Smooth muscle cell (in vitro differentiated cells): ENCODE results near the gene NEDD9. TPM values are rescaled to one million over a fixed set of nuclear protein-coding genes. Genes with fewer than 3 reads are reported as not detected.

Source experiments
- DNase-seq: peaks from one replicate; lab custom pipeline; 2025; ENCODE audit not compliant: unreplicated experiment; lab: John Stamatoyannopoulos, UW
- H2AFZ ChIP-seq: fragments of 200-600 bp; sonication (generic); 2 replicates; pipeline ENCODE4 v1.6.0; 2016; ENCODE audit warnings: antibody characterized with exemption, low read depth, mild to moderate bottlenecking
- H3F3A ChIP-seq: fragments of 200-600 bp; sonication (generic); 2 replicates; pipeline ENCODE4 v1.6.0; 2017; ENCODE audit warnings: antibody characterized with exemption, low read depth
- H3K27ac ChIP-seq: fragments of 200-600 bp; sonication (generic); 2 replicates; pipeline ENCODE4 v1.5.1; 2016; ENCODE audit warnings: low read depth, mild to moderate bottlenecking
- H3K27me3 ChIP-seq: fragments of 200-600 bp; sonication (generic); 2 replicates; pipeline ENCODE4 v1.6.1; 2016; ENCODE audit warnings: low read depth, mild to moderate bottlenecking
- H3K36me3 ChIP-seq: fragments of 200-600 bp; sonication (generic); 2 replicates; pipeline ENCODE4 v1.5.1; 2016; ENCODE audit warnings: low read depth
- H3K4me1 ChIP-seq: fragments of 200-600 bp; sonication (generic); 2 replicates; pipeline ENCODE4 v1.5.1; 2016; ENCODE audit warnings: low read depth
- H3K4me2 ChIP-seq: fragments of 200-600 bp; sonication (generic); 2 replicates; pipeline ENCODE4 v1.6.0; 2016; ENCODE audit warnings: mild to moderate bottlenecking
- H3K4me3 ChIP-seq: fragments of 200-600 bp; sonication (generic); 2 replicates; pipeline ENCODE4 v1.5.1; 2016; ENCODE audit warnings: mild to moderate bottlenecking
- H3K79me2 ChIP-seq: fragments of 200-600 bp; sonication (generic); 2 replicates; pipeline ENCODE4 v1.6.0; 2016; ENCODE audit warnings: low read depth, mild to moderate bottlenecking
- H3K9ac ChIP-seq: fragments of 200-600 bp; sonication (generic); 2 replicates; pipeline ENCODE4 v1.6.0; 2016; ENCODE audit warnings: low read depth
- H3K9me3 ChIP-seq: fragments of 200-600 bp; sonication (generic); replicated peaks from 2 replicates; pipeline ENCODE4 v1.5.1; 2016; ENCODE audit warnings: low read depth
- H4K20me1 ChIP-seq: fragments of 200-600 bp; sonication (generic); 2 replicates; pipeline ENCODE4 v1.6.0; 2016; ENCODE audit warnings: low read depth
- WGBS: methylation state at CpG from one replicate; pipeline ENCODE4 v1.1.7; 2016; ENCODE audit warnings: low lambda C conversion rate; 5-methylcytosine and 5-hydroxymethylcytosine counted together
- polyA plus RNA-seq: library from polyadenylated mRNA; unstranded; fragments of >200 nt; fragmentation: Nextera tagmentation; extraction: Ambion mirVana; gene quantifications from 2 replicates; pipeline ENCODE4 v1.2.1, GENCODE V29; 2016
- total RNA-seq: library from RNA; depleted of rRNA; stranded (reverse); fragments of >200 nt; gene quantifications from 2 replicates; pipeline ENCODE4 v1.2.3, GENCODE V29; 2014
- TF ChIP-seq, protein P1 (sequence below): fragments of 200-600 bp; sonication (generic); IDR thresholded peaks from 2 replicates; pipeline ENCODE4 v1.5.1; 2017; ENCODE audit warnings: borderline replicate concordance, mild to moderate bottlenecking, antibody characterized with exemption; ENCODE audit not compliant: insufficient read depth, poor library complexity, severe bottlenecking

The NEDD9 gene
- total and polyA plus RNA-seq, 2 experiments from 2014 or later, result 85.6 to 127 TPM

DNA sequence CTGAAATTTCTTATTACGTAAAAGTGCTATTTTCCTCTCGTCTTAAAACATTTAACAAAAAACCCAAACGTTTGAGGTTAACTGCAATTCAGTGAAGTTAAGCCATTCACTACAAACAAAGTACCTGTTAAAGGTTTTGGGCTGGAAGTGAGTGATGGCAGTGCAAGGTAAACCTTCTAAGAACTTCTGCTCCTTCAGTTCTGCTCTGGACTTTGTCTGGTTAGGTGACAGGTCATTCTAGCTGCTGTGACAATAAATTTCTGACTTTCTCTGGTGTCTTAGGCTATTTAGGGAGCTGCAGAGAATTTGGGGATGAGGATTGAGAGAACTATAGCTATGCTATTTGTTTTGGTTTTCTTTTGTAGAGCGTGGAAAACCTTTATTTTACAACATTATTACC is 36.5 kb upstream of the NEDD9 start:
- H3K36me3 ChIP-seq, result no peaks in the 10 kb centered on the region
- no peaks in the 10 kb centered on the region for H3K9me3 ChIP-seq
- H3K27ac ChIP-seq, result no peak overlapping the region
- no peak for DNase-seq
- TF ChIP-seq, protein P1, sequence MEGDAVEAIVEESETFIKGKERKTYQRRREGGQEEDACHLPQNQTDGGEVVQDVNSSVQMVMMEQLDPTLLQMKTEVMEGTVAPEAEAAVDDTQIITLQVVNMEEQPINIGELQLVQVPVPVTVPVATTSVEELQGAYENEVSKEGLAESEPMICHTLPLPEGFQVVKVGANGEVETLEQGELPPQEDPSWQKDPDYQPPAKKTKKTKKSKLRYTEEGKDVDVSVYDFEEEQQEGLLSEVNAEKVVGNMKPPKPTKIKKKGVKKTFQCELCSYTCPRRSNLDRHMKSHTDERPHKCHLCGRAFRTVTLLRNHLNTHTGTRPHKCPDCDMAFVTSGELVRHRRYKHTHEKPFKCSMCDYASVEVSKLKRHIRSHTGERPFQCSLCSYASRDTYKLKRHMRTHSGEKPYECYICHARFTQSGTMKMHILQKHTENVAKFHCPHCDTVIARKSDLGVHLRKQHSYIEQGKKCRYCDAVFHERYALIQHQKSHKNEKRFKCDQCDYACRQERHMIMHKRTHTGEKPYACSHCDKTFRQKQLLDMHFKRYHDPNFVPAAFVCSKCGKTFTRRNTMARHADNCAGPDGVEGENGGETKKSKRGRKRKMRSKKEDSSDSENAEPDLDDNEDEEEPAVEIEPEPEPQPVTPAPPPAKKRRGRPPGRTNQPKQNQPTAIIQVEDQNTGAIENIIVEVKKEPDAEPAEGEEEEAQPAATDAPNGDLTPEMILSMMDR, result no peak
- 75% methylated on average over 4 of the region's 4 CpGs for WGBS
- no peak overlapping the region for H3K4me2 ChIP-seq
- H3F3A ChIP-seq, result peaks cover 3% of the 10 kb centered on the region
- H2AFZ ChIP-seq, result no peak overlapping the region
- no peaks in the 10 kb centered on the region for H3K79me2 ChIP-seq
- no peaks in the 10 kb centered on the region for H4K20me1 ChIP-seq
- H3K4me3 ChIP-seq, result no peak overlapping the region
- H3K4me1 ChIP-seq, result no peaks in the 10 kb centered on the region
- no peaks in the 10 kb centered on the region for H3K27me3 ChIP-seq
- H3K9ac ChIP-seq, result no peak overlapping the region

DNA sequence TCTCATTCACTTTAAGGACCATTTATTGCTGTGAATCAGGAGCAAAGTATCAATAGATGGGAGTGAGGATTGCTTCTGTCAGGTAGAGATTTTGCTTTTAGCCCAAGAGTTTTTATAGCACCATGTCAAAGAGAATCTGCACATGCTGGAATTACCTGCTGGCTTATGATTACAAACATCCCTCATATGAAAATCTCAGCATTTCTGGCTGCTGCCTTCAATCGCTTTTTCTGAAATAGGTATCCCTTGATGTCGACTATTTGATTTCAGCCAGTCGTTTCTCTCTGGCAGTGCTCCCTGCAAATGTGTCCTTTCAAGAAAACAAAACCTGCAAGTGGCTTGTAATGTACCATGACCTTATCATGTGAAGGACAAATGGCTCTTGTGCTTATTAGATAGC is 34.5 kb upstream of the NEDD9 start:
- no peak for DNase-seq
- H3K4me3 ChIP-seq, result no peak overlapping the region
- H3F3A ChIP-seq, result peaks cover 1% of the 10 kb centered on the region
- no peaks in the 10 kb centered on the region for H3K79me2 ChIP-seq
- H3K9ac ChIP-seq, result no peak overlapping the region
- no peaks in the 10 kb centered on the region for H4K20me1 ChIP-seq
- no peak overlapping the region for H3K27ac ChIP-seq
- WGBS, result 96% methylated on average over 3 of the region's 3 CpGs
- TF ChIP-seq, protein P1, result no peak
- H3K4me2 ChIP-seq, result no peak overlapping the region
- no peak overlapping the region for H2AFZ ChIP-seq
- no peaks in the 10 kb centered on the region for H3K27me3 ChIP-seq
- no peaks in the 10 kb centered on the region for H3K36me3 ChIP-seq
- no peaks in the 10 kb centered on the region for H3K9me3 ChIP-seq
- no peaks in the 10 kb centered on the region for H3K4me1 ChIP-seq

DNA sequence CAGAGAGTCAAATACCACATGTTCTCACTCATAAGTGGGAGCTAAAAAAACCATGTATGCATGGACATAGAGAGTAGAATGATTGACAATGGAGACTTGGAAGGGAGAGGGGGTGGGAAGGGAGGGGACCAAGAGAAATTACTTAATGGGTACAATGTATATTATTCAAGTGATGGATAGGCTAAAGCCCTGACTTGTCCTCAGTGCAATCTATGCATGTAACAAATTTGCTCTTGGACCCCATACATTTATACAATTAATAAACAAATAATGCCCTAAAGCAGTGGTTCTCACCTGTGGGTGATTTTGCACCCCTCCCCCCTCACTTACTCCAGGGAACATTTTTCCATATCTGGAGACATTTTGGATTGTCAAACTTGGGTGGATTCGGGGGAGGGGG is 33.5 kb upstream of the NEDD9 start:
- Histone ChIP-seq H2AFZ (no peak overlapping the region), H3K4me2 (no peak overlapping the region), H3K27me3 (no peaks in the 10 kb centered on the region), H3K79me2 (no peaks in the 10 kb centered on the region), H3K36me3 (no peaks in the 10 kb centered on the region), H3K4me3 (no peak overlapping the region), H3K4me1 (no peaks in the 10 kb centered on the region), H3K27ac (no peak overlapping the region), H3K9ac (no peak overlapping the region), H4K20me1 (no peaks in the 10 kb centered on the region), H3F3A (no peaks in the 10 kb centered on the region), H3K9me3 (no peaks in the 10 kb centered on the region)
- DNase-seq, result no peak
- TF ChIP-seq, protein P1, result no peak
- WGBS, result 96% methylated on average over 1 of the region's 1 CpG

DNA sequence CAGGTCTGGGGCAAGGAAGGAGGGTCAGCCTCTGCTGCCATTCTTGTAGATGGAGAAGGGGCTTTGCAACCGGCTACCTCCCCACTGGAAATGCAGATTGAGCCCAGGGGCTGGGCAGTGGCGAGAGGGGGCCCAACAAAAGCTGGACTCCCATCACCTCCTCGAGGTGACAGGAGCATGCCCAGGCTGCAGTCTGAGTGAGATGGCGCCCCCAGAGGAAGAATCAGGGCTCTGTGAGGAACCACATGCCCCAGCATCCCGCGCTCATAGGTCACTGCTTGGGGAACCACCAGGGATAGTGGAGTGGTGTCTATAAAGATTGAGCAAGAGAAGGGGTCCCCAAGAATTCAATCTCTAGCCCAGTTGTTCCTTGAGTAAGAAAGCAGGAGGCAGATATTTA is 31.6 kb upstream of the NEDD9 start:
- Histone ChIP-seq H3K79me2 (no peaks in the 10 kb centered on the region), H4K20me1 (no peaks in the 10 kb centered on the region), H3K27me3 (no peaks in the 10 kb centered on the region), H3K36me3 (no peaks in the 10 kb centered on the region), H3K4me2 (no peak overlapping the region), H3K4me1 (no peaks in the 10 kb centered on the region), H3K9ac (no peak overlapping the region), H3K4me3 (no peak overlapping the region), H2AFZ (no peak overlapping the region), H3K9me3 (no peaks in the 10 kb centered on the region), H3F3A (no peaks in the 10 kb centered on the region), H3K27ac (no peak overlapping the region)
- 93% methylated on average over 6 of the region's 6 CpGs for WGBS
- no peak for DNase-seq
- TF ChIP-seq, protein P1, result no peak
